Loucy (cell line): Measurements from ENCODE around the gene MTHFD2L.

Source experiments
- CTCF ChIP-seq: fragments of 200-600 bp; sonication (generic); conservative IDR thresholded peaks from 2 replicates; pipeline ENCODE4 v1.5.1; 2014; ENCODE audit warnings: mild to moderate bottlenecking, antibody characterized with exemption, low read length
- EZH2phosphoT487 ChIP-seq: fragments of 200-600 bp; IDR thresholded peaks from 2 replicates; pipeline ENCODE4 v1.6.1; 2018; ENCODE audit warnings: antibody characterized with exemption, mild to moderate bottlenecking, moderate library complexity, borderline replicate concordance

- TF ChIP-seq CTCF (no peak), EZH2phosphoT487 (no peak)
These were observed 17.5 kb downstream of the MTHFD2L start for GRCh38 chr4:74175379-74175778.
